HepG2 (cell line): ENCODE results near the gene IL21R. TPM values are rescaled to one million over a fixed set of nuclear protein-coding genes. Genes with fewer than 3 reads are reported as not detected.
"Not testable (repeated sequence)": the region's sequence is repeated elsewhere in the genome, so short reads cannot be mapped to it uniquely, and the experiment has no call there.

ENCODE experiments used
- ATAC-seq: fragments of 200-7000 bp; cut with Tn5 transposase; 3 replicates; pipeline ENCODE4 v1.9.1; 2020; ENCODE audit warnings: mild to moderate bottlenecking, moderate library complexity
- BruUV-seq: library from RNA; stranded (reverse); fragments of 400-500 nt; replicated peaks from 2 replicates; lab custom pipeline; 2021; lab: Mats Ljungman, UMichigan
- CTCF ChIA-PET: fragments of 300-600 bp; formaldehyde crosslinking; extraction: SDS; loops from one replicate; lab custom pipeline; 2021; ENCODE audit warnings: low total read pairs, inconsistent platforms, low intra/inter-chr PET ratio; lab: Yijun Ruan, JAX
- POLR2A ChIA-PET: fragments of 350-600 bp; sonication (Branson Sonifier 250); formaldehyde crosslinking; loops from one replicate; lab custom pipeline; 2020; ENCODE audit warnings: antibody characterized with exemption, inconsistent platforms; lab: Yijun Ruan, JAX
- DNase-seq: peaks from one replicate; pipeline ENCODE4 v3.0.0-alpha.2; 2015; ENCODE audit warnings: low spot score
- FAIRE-seq: peaks from 3 replicates; lab custom pipeline; 2011; peaks lifted over from hg19 to GRCh38; lab: Jason Lieb, UNC
- H2AFZ ChIP-seq: one replicate; pipeline ENCODE4 v1.6.1; 2011; ENCODE audit warnings: low read length, inconsistent platforms
- H3K27ac ChIP-seq: fragments of 300-600 bp; 3 replicates; pipeline ENCODE4 v1.8.0; 2011; ENCODE audit warnings: mixed run types, mild to moderate bottlenecking, mixed read lengths, low read length, inconsistent platforms; ENCODE audit not compliant: insufficient read depth; ENCODE audit errors: extremely low read length
- H3K27me3 ChIP-seq, 2 experiments: fragments of 200-600 bp in 1 of 2; 2 replicates in 1 of 2; 3 replicates in 1 of 2; pipeline versions ENCODE4 v1.6.0 to v1.8.0; 2011; ENCODE audit warnings: low read length in 2 of 2, mild to moderate bottlenecking in 2 of 2, moderate library complexity in 2 of 2, inconsistent platforms in 1 of 2; ENCODE audit not compliant: insufficient read depth in 2 of 2, control insufficient read depth in 1 of 2
- H3K36me3 ChIP-seq, 2 experiments: fragments of 200-600 bp in 1 of 2; replicated peaks in 1 of 2; 2 replicates in 1 of 2; 3 replicates in 1 of 2; pipeline versions ENCODE4 v1.5.1 to v1.8.0; 2011; ENCODE audit warnings: low read length in 2 of 2, inconsistent platforms in 1 of 2; ENCODE audit not compliant: insufficient read depth in 2 of 2, control insufficient read depth in 1 of 2
- H3K4me1 ChIP-seq: 2 replicates; pipeline ENCODE4 v1.5.1; 2012; ENCODE audit warnings: low read length, inconsistent platforms; ENCODE audit not compliant: insufficient read depth
- H3K4me2 ChIP-seq: 2 replicates; pipeline ENCODE4 v1.6.0; 2011; ENCODE audit warnings: low read depth, low read length, inconsistent platforms
- H3K4me3 ChIP-seq, 3 experiments: fragments of 200-600 bp in 1 of 3; sonication (generic), shearing (Covaris generic) in 1 of 3; replicated peaks in 1 of 3; 2 replicates each; pipeline ENCODE4 v1.5.1; 2011 to 2016; ENCODE audit warnings: low read length in 3 of 3, inconsistent platforms in 2 of 3, low read depth in 2 of 3, mild to moderate bottlenecking in 2 of 3, control low read depth in 1 of 3, mixed read lengths in 1 of 3; ENCODE audit not compliant: insufficient read depth in 1 of 3
- H3K79me2 ChIP-seq: one replicate; pipeline ENCODE4 v1.6.1; 2011; ENCODE audit warnings: low read length, inconsistent platforms; ENCODE audit not compliant: insufficient read depth
- H3K9ac ChIP-seq: 2 replicates; pipeline ENCODE4 v1.6.0; 2011; ENCODE audit warnings: mild to moderate bottlenecking, low read depth, low read length, inconsistent platforms; ENCODE audit not compliant: insufficient read depth
- H3K9me3 ChIP-seq: 2 replicates; pipeline ENCODE4 v1.5.1; 2012; ENCODE audit warnings: mild to moderate bottlenecking, low read length
- H4K20me1 ChIP-seq: 2 replicates; pipeline ENCODE4 v1.6.0; 2011; ENCODE audit warnings: inconsistent platforms, mild to moderate bottlenecking, low read length, moderate library complexity; ENCODE audit not compliant: insufficient read depth
- ZNF343 ChIP-seq: sonication (generic); formaldehyde crosslinking; IDR thresholded peaks from 2 replicates; pipeline ENCODE4 v1.4.0; 2020; ENCODE audit warnings: mild to moderate bottlenecking, missing genetic modification reagents
- ZNF572 ChIP-seq: sonication (generic); formaldehyde crosslinking; IDR thresholded peaks from 2 replicates; pipeline ENCODE4 v1.5.1; 2020; ENCODE audit warnings: mild to moderate bottlenecking, missing genetic modification reagents
- ZNF687 ChIP-seq: sonication (generic); formaldehyde crosslinking; IDR thresholded peaks from 2 replicates; pipeline ENCODE4 v1.5.1; 2020; ENCODE audit warnings: mild to moderate bottlenecking, missing genetic modification reagents, moderate library complexity
- WGBS: methylation state at CpG from one replicate; pipeline ENCODE4 v1.1.6; 2017; ENCODE audit warnings: low lambda C conversion rate; 5-methylcytosine and 5-hydroxymethylcytosine counted together
- in situ Hi-C: cut with HindIII; loops from 2 replicates; pipeline ENCODE4 v1.10.0; 2017; ENCODE audit warnings: low pct_unique_long_range_greater_than_20kb; ENCODE audit not compliant: extremely low pct_ligation_motif_present
- intact Hi-C: fragments of 100-400 bp; cut with micrococcal nuclease; formaldehyde crosslinking; loops from one replicate; pipeline ENCODE4 v1.10.0; 2022; ENCODE audit not compliant: unreplicated experiment
- polyA plus RNA-seq, 8 experiments: library from polyadenylated mRNA; depleted of rRNA in 3 of 8; stranded (reverse) in 7 of 8; unstranded in 1 of 8; fragments of >200 nt; fragmentation: Illumina TruSeq in 4 of 8; extraction: Trizol in 4 of 8; gene quantifications; 2 replicates each; pipeline versions ENCODE4 v1.2.1 to v1.2.3, GENCODE V29; 2011 to 2016; ENCODE audit warnings: low read depth in 4 of 8, missing spikeins in 1 of 8, mixed read lengths in 1 of 8; ENCODE audit not compliant: insufficient read depth in 1 of 8
- total RNA-seq, 5 experiments: library from RNA; depleted of rRNA; stranded (reverse); fragments of >200 nt; fragmentation: Illumina TruSeq; extraction: Trizol; gene quantifications; 2 replicates each; pipeline ENCODE4 v1.2.3, GENCODE V29; 2016; ENCODE audit warnings: low read depth in 1 of 5

Gene IL21R
- total and polyA plus RNA-seq, 2 of the 13 experiments (the other 11 are each of a cell fraction or from before 2014, with no cell fraction given), result 0.49 to 0.64 TPM

GRCh38 chr16:27457605-27457900 is 55.6 kb downstream of the IL21R start:
- 87% methylated on average over 17 of the region's 17 CpGs for WGBS
- H3K9me3 ChIP-seq, FAIRE-seq, DNase-seq, H3K4me1 ChIP-seq, ATAC-seq, H3K27me3 ChIP-seq, H3K79me2 ChIP-seq, H2AFZ ChIP-seq, H3K4me3 ChIP-seq, H3K4me2 ChIP-seq, POLR2A ChIA-PET, H4K20me1 ChIP-seq, BruUV-seq, H3K27ac ChIP-seq, H3K9ac ChIP-seq: not testable (repeated sequence)
- in situ Hi-C loops, result loop anchor here (10.0 kb wide), 1 partner anchor 283 kb away; no protein-coding TSS in a partner anchor
- intact Hi-C loops, result loop anchor here (1.0 to 5.0 kb wide), 3 partner anchors 80 to 278 kb away; no protein-coding TSS in a partner anchor
- CTCF ChIA-PET, result interaction anchor here (0.8 to 2.0 kb wide), 3 partner anchors 223 to 302 kb away, joined by 4 to 17 read pairs (median 10); no protein-coding TSS in a partner anchor
- peaks cover 14 to 30% of the 10 kb centered on the region in 2 experiments; a peak in 4 of 5 replicates for H3K36me3 ChIP-seq
- TF ChIP-seq ZNF687 (CRISPR knock-in tag), result 0 out of 2 replicates have a peak, but pooled peaks have one; percentile 0
- 0 out of 2 replicates have a peak, but pooled peaks have one; percentile 35 for TF ChIP-seq ZNF343 (CRISPR knock-in tag)
- peak; percentile 6; the same call in 1 of the 2 replicates for TF ChIP-seq ZNF572 (CRISPR knock-in tag)
